HepG2 (cell line): Measurements from ENCODE around the gene MAEA. TPM values are rescaled to one million over a fixed set of nuclear protein-coding genes. Genes with fewer than 3 reads are reported as not detected.
A peak's percentile ranks its signal among the peaks of the same experiment; 100 is the strongest.

Experiments used
- ATAC-seq: fragments of 200-7000 bp; cut with Tn5 transposase; 3 replicates; pipeline ENCODE4 v1.9.1; 2020; ENCODE audit warnings: mild to moderate bottlenecking, moderate library complexity
- BruUV-seq: library from RNA; stranded (reverse); fragments of 400-500 nt; replicated peaks from 2 replicates; lab custom pipeline; 2021; lab: Mats Ljungman, UMichigan
- CTCF ChIA-PET: fragments of 300-600 bp; formaldehyde crosslinking; extraction: SDS; loops from one replicate; lab custom pipeline; 2021; ENCODE audit warnings: low total read pairs, inconsistent platforms, low intra/inter-chr PET ratio; lab: Yijun Ruan, JAX
- POLR2A ChIA-PET: fragments of 350-600 bp; sonication (Branson Sonifier 250); formaldehyde crosslinking; loops from one replicate; lab custom pipeline; 2020; ENCODE audit warnings: antibody characterized with exemption, inconsistent platforms; lab: Yijun Ruan, JAX
- DNase-seq: peaks from one replicate; pipeline ENCODE4 v3.0.0-alpha.2; 2015; ENCODE audit warnings: low spot score
- FAIRE-seq: peaks from 3 replicates; lab custom pipeline; 2011; peaks lifted over from hg19 to GRCh38; lab: Jason Lieb, UNC
- H2AFZ ChIP-seq: one replicate; pipeline ENCODE4 v1.6.1; 2011; ENCODE audit warnings: low read length, inconsistent platforms
- H3K27ac ChIP-seq: fragments of 300-600 bp; 3 replicates; pipeline ENCODE4 v1.8.0; 2011; ENCODE audit warnings: mixed run types, mild to moderate bottlenecking, mixed read lengths, low read length, inconsistent platforms; ENCODE audit not compliant: insufficient read depth; ENCODE audit errors: extremely low read length
- H3K27me3 ChIP-seq, 2 experiments: fragments of 200-600 bp in 1 of 2; 2 replicates in 1 of 2; 3 replicates in 1 of 2; pipeline versions ENCODE4 v1.6.0 to v1.8.0; 2011; ENCODE audit warnings: low read length in 2 of 2, mild to moderate bottlenecking in 2 of 2, moderate library complexity in 2 of 2, inconsistent platforms in 1 of 2; ENCODE audit not compliant: insufficient read depth in 2 of 2, control insufficient read depth in 1 of 2
- H3K36me3 ChIP-seq, 2 experiments: fragments of 200-600 bp in 1 of 2; replicated peaks in 1 of 2; 2 replicates in 1 of 2; 3 replicates in 1 of 2; pipeline versions ENCODE4 v1.5.1 to v1.8.0; 2011; ENCODE audit warnings: low read length in 2 of 2, inconsistent platforms in 1 of 2; ENCODE audit not compliant: insufficient read depth in 2 of 2, control insufficient read depth in 1 of 2
- H3K4me1 ChIP-seq: 2 replicates; pipeline ENCODE4 v1.5.1; 2012; ENCODE audit warnings: low read length, inconsistent platforms; ENCODE audit not compliant: insufficient read depth
- H3K4me2 ChIP-seq: 2 replicates; pipeline ENCODE4 v1.6.0; 2011; ENCODE audit warnings: low read depth, low read length, inconsistent platforms
- H3K4me3 ChIP-seq, 3 experiments: fragments of 200-600 bp in 1 of 3; sonication (generic), shearing (Covaris generic) in 1 of 3; replicated peaks in 1 of 3; 2 replicates each; pipeline ENCODE4 v1.5.1; 2011 to 2016; ENCODE audit warnings: low read length in 3 of 3, inconsistent platforms in 2 of 3, low read depth in 2 of 3, mild to moderate bottlenecking in 2 of 3, control low read depth in 1 of 3, mixed read lengths in 1 of 3; ENCODE audit not compliant: insufficient read depth in 1 of 3
- H3K79me2 ChIP-seq: one replicate; pipeline ENCODE4 v1.6.1; 2011; ENCODE audit warnings: low read length, inconsistent platforms; ENCODE audit not compliant: insufficient read depth
- H3K9ac ChIP-seq: 2 replicates; pipeline ENCODE4 v1.6.0; 2011; ENCODE audit warnings: mild to moderate bottlenecking, low read depth, low read length, inconsistent platforms; ENCODE audit not compliant: insufficient read depth
- H3K9me3 ChIP-seq: 2 replicates; pipeline ENCODE4 v1.5.1; 2012; ENCODE audit warnings: mild to moderate bottlenecking, low read length
- H4K20me1 ChIP-seq: 2 replicates; pipeline ENCODE4 v1.6.0; 2011; ENCODE audit warnings: inconsistent platforms, mild to moderate bottlenecking, low read length, moderate library complexity; ENCODE audit not compliant: insufficient read depth
- AGO2 ChIP-seq: fragments of 200-400 bp; formaldehyde crosslinking; optimal IDR thresholded peaks from 2 replicates; pipeline ENCODE3; 2017; ENCODE audit warnings: mild to moderate bottlenecking, low read depth, low read length, moderate library complexity
- AKAP8 ChIP-seq: sonication (generic); formaldehyde crosslinking; IDR thresholded peaks from 2 replicates; pipeline ENCODE4 v1.5.1; 2020; ENCODE audit warnings: mild to moderate bottlenecking, missing genetic modification reagents
- ARID2 ChIP-seq: sonication (generic); formaldehyde crosslinking; IDR thresholded peaks from 2 replicates; pipeline ENCODE4 v1.8.1; 2022; ENCODE audit warnings: mild to moderate bottlenecking, missing genetic modification reagents, borderline replicate concordance
- HNRNPL ChIP-seq: fragments of 200-400 bp; formaldehyde crosslinking; IDR thresholded peaks from 2 replicates; pipeline ENCODE4 v1.6.1; 2017; ENCODE audit warnings: mild to moderate bottlenecking, low read depth, low read length
- ISX ChIP-seq: sonication (generic); formaldehyde crosslinking; conservative IDR thresholded peaks from 2 replicates; pipeline ENCODE4 v1.5.0; 2020; ENCODE audit warnings: missing genetic modification reagents
- KLF12 ChIP-seq: sonication (generic); formaldehyde crosslinking; IDR thresholded peaks from 2 replicates; pipeline ENCODE4 v1.4.0; 2020; ENCODE audit warnings: missing genetic modification reagents, borderline replicate concordance
- MYNN ChIP-seq: sonication (generic); formaldehyde crosslinking; IDR thresholded peaks from 2 replicates; pipeline ENCODE4 v1.4.0; 2020; ENCODE audit warnings: mild to moderate bottlenecking, low read depth, missing genetic modification reagents
- RBFOX2 ChIP-seq: fragments of 200-400 bp; formaldehyde crosslinking; IDR thresholded peaks from 2 replicates; pipeline ENCODE4 v1.6.1; 2017; ENCODE audit warnings: low read depth, mild to moderate bottlenecking, low read length
- RXRA ChIP-seq: sonication (generic); formaldehyde crosslinking; IDR thresholded peaks from 2 replicates; pipeline ENCODE4 v1.5.1; 2020; ENCODE audit warnings: missing genetic modification reagents
- SP4 ChIP-seq: sonication (generic); formaldehyde crosslinking; IDR thresholded peaks from 2 replicates; pipeline ENCODE4 v1.8.1; 2023; ENCODE audit warnings: mild to moderate bottlenecking, missing genetic modification reagents
- ZNF101 ChIP-seq: sonication (generic); formaldehyde crosslinking; IDR thresholded peaks from 2 replicates; pipeline ENCODE4 v1.4.0; 2020; ENCODE audit warnings: mild to moderate bottlenecking, low read depth, missing genetic modification reagents, borderline replicate concordance
- ZNF768 ChIP-seq: sonication (generic); formaldehyde crosslinking; IDR thresholded peaks from 2 replicates; pipeline ENCODE4 v1.4.0; 2020; ENCODE audit warnings: missing genetic modification reagents
- WGBS: methylation state at CpG from one replicate; pipeline ENCODE4 v1.1.6; 2017; ENCODE audit warnings: low lambda C conversion rate; 5-methylcytosine and 5-hydroxymethylcytosine counted together
- in situ Hi-C: cut with HindIII; loops from 2 replicates; pipeline ENCODE4 v1.10.0; 2017; ENCODE audit warnings: low pct_unique_long_range_greater_than_20kb; ENCODE audit not compliant: extremely low pct_ligation_motif_present
- intact Hi-C: fragments of 100-400 bp; cut with micrococcal nuclease; formaldehyde crosslinking; loops from one replicate; pipeline ENCODE4 v1.10.0; 2022; ENCODE audit not compliant: unreplicated experiment
- polyA plus RNA-seq, 8 experiments: library from polyadenylated mRNA; depleted of rRNA in 3 of 8; stranded (reverse) in 7 of 8; unstranded in 1 of 8; fragments of >200 nt; fragmentation: Illumina TruSeq in 4 of 8; extraction: Trizol in 4 of 8; gene quantifications; 2 replicates each; pipeline versions ENCODE4 v1.2.1 to v1.2.3, GENCODE V29; 2011 to 2016; ENCODE audit warnings: low read depth in 4 of 8, missing spikeins in 1 of 8, mixed read lengths in 1 of 8; ENCODE audit not compliant: insufficient read depth in 1 of 8
- total RNA-seq, 5 experiments: library from RNA; depleted of rRNA; stranded (reverse); fragments of >200 nt; fragmentation: Illumina TruSeq; extraction: Trizol; gene quantifications; 2 replicates each; pipeline ENCODE4 v1.2.3, GENCODE V29; 2016; ENCODE audit warnings: low read depth in 1 of 5
- TF ChIP-seq, protein P1 (sequence below): IDR thresholded peaks from 2 replicates; pipeline ENCODE4 v1.6.1; 2016

MAEA gene
- total and polyA plus RNA-seq, 2 of the 13 experiments (the other 11 are each of a cell fraction or from before 2014, with no cell fraction given), result 52.0 to 57.1 TPM

DNA sequence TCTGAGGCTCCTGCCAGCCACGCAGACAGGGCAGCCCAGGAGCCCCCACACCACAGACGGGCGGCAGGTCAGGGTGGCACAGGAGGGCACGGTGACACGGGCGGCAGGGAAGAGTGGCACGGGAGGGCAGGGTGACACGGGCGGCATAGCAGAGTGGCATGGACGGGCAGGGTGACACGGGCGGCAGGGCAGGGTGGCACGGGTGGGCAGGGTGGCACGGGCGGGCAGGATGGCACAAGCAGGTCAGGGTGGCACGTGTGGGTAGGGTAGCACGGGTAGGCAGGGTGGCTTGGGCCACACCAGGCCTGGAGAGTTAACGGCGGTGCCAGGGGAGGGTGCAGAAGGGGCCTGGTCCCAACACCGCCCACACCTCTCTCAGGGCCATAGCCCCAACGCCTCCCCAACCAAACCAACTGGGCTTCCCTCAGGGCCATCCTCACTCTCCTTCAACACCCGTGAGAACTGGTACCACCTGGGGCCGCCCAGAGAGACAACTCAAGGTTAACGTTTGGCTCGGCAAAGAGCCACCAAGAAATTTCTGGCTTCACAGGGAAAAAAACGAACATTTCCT is 44.1 kb upstream of the MAEA start:
- Histone ChIP-seq H3K9ac (no peak overlapping the region), H3K4me2 (0 out of 2 replicates have a peak overlapping the region, but pooled peaks have one; percentile 93), H3K4me1 (peaks cover 34% of the 10 kb centered on the region), H3K4me3 (no peak overlapping the region), H3K79me2 (peaks cover 77% of the 10 kb centered on the region), H3K27ac (no peak overlapping the region), H3K9me3 (no peaks in the 10 kb centered on the region), H3K36me3 (peaks cover 5 to 10% of the 10 kb centered on the region in 2 experiments), H3K27me3 (no peaks in the 10 kb centered on the region), H2AFZ (no peak overlapping the region), H4K20me1 (peaks cover 56% of the 10 kb centered on the region)
- POLR2A ChIA-PET, result no interaction called here
- in situ Hi-C loops, result no loop called here
- 93% methylated on average over 22 of the region's 26 CpGs for WGBS
- CTCF ChIA-PET, result no interaction called here
- DNase-seq (no peak), FAIRE-seq (no peak), ATAC-seq (no peak)
- BruUV-seq, result no TSS peak
- intact Hi-C loops, result no loop called here
- no peak for TF ChIP-seq ZNF101
- TF ChIP-seq HNRNPL, result peak; percentile 98
- TF ChIP-seq RBFOX2, result peak; percentile 48; the same call in 1 of the 2 replicates
- TF ChIP-seq AKAP8 (CRISPR knock-in tag), result 0 out of 2 replicates have a peak, but pooled peaks have one; percentile 21
- TF ChIP-seq RXRA (CRISPR knock-in tag), result 0 out of 2 replicates have a peak, but pooled peaks have one; percentile 35
- peak; percentile 22 for TF ChIP-seq AGO2

GRCh38 chr4:1246111-1246881 is 43.4 kb upstream of the MAEA start:
- Histone ChIP-seq H4K20me1 (peaks cover 55% of the 10 kb centered on the region), H3K9me3 (no peaks in the 10 kb centered on the region), H3K4me3 (peak overlapping the region; percentile 20 to 95 (median 87); a peak in 3 of 6 replicates), H3K27me3 (no peaks in the 10 kb centered on the region), H3K36me3 (peaks cover 3% of the 10 kb centered on the region in 2 experiments; a peak in 4 of 5 replicates), H3K4me1 (peaks cover 41% of the 10 kb centered on the region), H2AFZ (no peak overlapping the region), H3K27ac (no peak overlapping the region), H3K79me2 (peaks cover 79% of the 10 kb centered on the region), H3K9ac (peak overlapping the region; percentile 97; the same call in 1 of the 2 replicates), H3K4me2 (peak overlapping the region; percentile 93)
- ChIA-PET POLR2A (interaction anchor here (1.1 kb wide), 1 partner anchor 101 kb away, joined by 6 read pairs; the partner anchor contains the start of gene UVSSA), CTCF (no interaction called here)
- no peak for DNase-seq
- BruUV-seq, result TSS peak; percentile 50
- WGBS, result 84% methylated on average over 19 of the region's 24 CpGs
- no peak for ATAC-seq
- FAIRE-seq, result no peak
- intact Hi-C loops (no loop called here), in situ Hi-C loops (no loop called here)
- TF ChIP-seq HNRNPL, result 0 out of 2 replicates have a peak, but pooled peaks have one; percentile 37
- no peak for TF ChIP-seq SP4
- TF ChIP-seq ISX (CRISPR knock-in tag), result no peak
- TF ChIP-seq KLF12, result no peak
- no peak for TF ChIP-seq MYNN (CRISPR knock-in tag)
- TF ChIP-seq ARID2 (CRISPR knock-in tag), result no peak
- TF ChIP-seq AKAP8 (CRISPR knock-in tag), result peak; percentile 54; the same call in 1 of the 2 replicates
- TF ChIP-seq ZNF768 (CRISPR knock-in tag), result no peak
- TF ChIP-seq, protein P1, sequence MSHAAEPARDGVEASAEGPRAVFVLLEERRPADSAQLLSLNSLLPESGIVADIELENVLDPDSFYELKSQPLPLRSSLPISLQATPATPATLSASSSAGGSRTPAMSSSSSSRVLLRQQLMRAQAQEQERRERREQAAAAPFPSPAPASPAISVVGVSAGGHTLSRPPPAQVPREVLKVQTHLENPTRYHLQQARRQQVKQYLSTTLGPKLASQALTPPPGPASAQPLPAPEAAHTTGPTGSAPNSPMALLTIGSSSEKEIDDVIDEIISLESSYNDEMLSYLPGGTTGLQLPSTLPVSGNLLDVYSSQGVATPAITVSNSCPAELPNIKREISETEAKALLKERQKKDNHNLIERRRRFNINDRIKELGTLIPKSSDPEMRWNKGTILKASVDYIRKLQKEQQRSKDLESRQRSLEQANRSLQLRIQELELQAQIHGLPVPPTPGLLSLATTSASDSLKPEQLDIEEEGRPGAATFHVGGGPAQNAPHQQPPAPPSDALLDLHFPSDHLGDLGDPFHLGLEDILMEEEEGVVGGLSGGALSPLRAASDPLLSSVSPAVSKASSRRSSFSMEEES (CRISPR knock-in tag), result no peak
